GM12891 (cell line): Measurements from ENCODE around the gene CACNA1H.
"Not testable (repeated sequence)": the region's sequence is repeated elsewhere in the genome, so short reads cannot be mapped to it uniquely, and the experiment has no call there.

Experiments used
- DNase-seq: peaks from one replicate; pipeline ENCODE4 v3.0.0; 2011; ENCODE audit warnings: low spot score; ENCODE audit not compliant: insufficient read length
- FAIRE-seq: peaks from 2 replicates; lab custom pipeline; 2011; peaks lifted over from hg19 to GRCh38; lab: Jason Lieb, UNC
- PAX5 ChIP-seq: IDR thresholded peaks from 2 replicates; pipeline ENCODE4 v1.6.1; 2011; ENCODE audit warnings: low read length, moderate library complexity, mild to moderate bottlenecking; ENCODE audit not compliant: insufficient read depth, severe bottlenecking
- POLR2A ChIP-seq: IDR thresholded peaks from 2 replicates; pipeline ENCODE4 v1.6.1; 2011; ENCODE audit warnings: low read depth, low read length, control low read depth
- POLR2AphosphoS5 ChIP-seq: IDR thresholded peaks from 2 replicates; pipeline ENCODE4 v1.6.1; 2011; ENCODE audit warnings: low read depth, low read length, control low read depth
- POU2F2 ChIP-seq: IDR thresholded peaks from 2 replicates; pipeline ENCODE4 v1.6.1; 2011; ENCODE audit warnings: low read depth, mild to moderate bottlenecking, control low read depth, low read length, moderate library complexity
- SPI1 ChIP-seq: IDR thresholded peaks from 2 replicates; pipeline ENCODE4 v1.6.1; 2011; ENCODE audit warnings: low read depth, low read length, control low read depth
- TAF1 ChIP-seq: IDR thresholded peaks from 2 replicates; pipeline ENCODE4 v1.6.1; 2011; ENCODE audit warnings: low read depth, low read length, control low read depth

The CACNA1H gene

DNA sequence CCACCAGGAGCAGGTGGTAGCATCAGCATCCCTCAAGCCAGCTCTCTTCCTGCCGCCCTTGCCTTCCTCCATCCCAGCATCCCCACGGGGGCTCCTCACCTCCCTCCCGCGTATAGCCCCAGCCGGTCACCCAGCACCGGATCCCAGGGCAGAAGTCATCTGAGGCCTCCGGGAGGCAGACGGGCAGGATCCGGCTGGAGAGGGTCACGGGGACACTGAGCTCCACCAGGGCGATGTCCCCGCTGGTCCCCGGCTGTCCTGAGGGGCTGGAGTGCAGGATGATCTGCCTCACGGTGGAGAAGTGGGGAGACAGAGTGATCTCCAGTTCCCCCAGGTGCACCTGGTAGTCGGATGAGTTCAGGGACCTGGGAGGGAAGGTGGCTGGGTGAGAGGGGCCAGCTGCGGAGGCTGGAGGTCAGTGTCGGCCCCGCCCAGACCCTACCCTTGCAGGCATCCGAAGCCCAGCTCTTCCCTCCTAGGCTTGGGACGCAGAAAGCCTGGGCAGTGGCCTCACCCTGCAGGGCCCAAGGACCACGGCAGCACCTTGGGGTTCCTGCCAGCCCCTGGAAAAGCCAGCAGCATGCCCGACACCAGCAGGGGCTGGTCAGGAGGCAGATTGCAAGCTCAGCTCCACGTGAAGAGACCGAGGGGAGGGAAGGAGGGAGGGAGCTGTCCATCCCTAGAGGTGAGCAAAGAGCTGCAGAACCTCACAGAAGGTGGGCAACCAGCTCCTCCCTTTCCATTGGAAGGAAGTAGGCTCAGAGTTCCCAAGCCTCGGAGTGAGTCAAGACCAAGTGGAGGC is 69.8 kb downstream of the CACNA1H start:
- TF ChIP-seq POLR2AphosphoS5 (no peak), TAF1 (no peak), SPI1 (no peak), PAX5 (no peak), POU2F2 (no peak), POLR2A (no peak)
- no peak for FAIRE-seq
- no peak for DNase-seq

DNA sequence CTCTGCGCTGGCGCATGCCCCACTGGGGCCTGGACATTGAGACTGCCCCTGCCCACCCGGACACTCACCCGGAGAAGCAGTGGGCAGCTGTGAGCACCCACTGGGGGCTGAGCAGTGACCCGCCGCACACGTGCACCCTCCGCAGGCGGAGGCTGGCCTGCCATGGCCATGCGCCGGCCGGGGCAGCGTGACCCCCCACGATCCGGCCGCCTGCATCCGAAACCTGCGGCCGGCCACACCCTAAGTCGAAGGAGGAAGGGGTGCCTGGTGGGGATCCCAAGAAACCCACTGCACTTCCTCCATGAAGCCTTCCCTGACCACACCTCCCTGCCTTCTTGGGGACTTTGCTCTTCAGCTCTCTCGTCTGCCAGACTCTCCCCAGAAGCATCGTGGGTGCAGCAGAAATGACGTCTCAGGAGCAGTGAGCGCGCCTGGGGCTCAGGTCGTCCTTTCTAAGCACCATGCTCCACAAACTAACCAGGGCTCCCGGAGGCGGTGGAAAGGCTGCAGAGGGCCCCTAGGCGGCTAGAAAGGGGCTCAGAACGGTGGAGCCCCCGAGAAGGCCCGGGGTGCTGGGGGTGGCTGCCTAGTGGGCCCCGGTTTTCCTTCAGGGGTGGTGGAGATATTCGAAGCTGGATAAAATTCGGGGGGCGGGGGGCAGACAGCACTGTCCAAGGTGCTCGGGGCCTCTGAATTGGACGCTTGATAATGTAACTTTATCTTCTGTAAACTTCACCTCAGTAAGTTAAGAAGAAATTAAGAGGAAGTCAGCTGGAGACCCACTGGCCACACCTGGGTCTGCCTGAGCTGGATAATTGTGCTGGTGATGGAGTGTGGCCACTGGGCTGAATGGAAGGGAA is 70.7 kb downstream of the CACNA1H start:
- DNase-seq: no peak
- TF ChIP-seq PAX5: no peak
- no peak for TF ChIP-seq TAF1
- no peak for TF ChIP-seq POLR2AphosphoS5
- no peak for TF ChIP-seq POLR2A
- TF ChIP-seq POU2F2: no peak
- no peak for TF ChIP-seq SPI1

DNA sequence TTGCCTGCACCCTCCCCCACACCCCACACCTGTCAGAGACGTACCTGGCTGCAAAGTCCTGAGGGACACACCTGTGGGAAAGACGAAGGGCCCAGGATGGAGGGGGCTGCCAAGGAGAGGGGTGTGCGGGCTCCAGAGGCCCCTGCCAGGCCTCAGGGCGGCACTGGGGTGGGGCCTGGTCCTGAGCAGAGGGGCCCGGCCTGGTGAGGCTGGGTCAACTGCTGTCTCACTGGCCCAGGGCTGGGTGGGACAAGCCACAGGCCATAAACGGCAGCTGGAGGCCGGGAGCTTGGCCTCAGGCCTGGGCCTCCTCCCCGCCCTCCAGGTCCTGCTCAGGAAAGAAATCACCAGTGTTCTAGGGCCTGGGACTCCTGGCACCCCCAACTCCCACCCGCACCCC is 71.7 kb downstream of the CACNA1H start:
- DNase-seq (no peak), FAIRE-seq (no peak)
- TF ChIP-seq PAX5 (no peak), SPI1 (no peak), POLR2AphosphoS5 (no peak), TAF1 (no peak), POLR2A (no peak), POU2F2 (no peak)

More for the DNA sequence above, 70.7 kb downstream of the CACNA1H start:
- FAIRE-seq: no peak

DNA sequence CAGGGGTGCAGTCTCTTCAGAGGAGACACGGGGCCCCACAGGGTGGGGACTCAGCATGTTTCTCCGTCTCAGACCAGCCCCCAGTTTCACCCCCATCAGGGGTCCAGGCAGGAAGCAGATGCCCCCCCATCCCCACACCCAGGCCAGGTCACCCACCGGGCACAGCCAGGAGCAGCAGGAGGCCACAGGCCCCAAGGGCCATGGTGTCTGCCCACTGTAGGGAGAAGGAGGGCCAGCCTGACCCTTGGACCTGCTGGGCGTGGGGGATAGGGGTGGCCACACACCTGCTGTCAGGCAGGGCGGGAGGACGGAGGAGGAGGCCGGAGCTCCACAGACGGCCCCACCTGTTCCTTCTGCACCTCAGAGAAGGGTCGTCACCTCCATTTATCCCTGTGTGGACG is 72.1 kb downstream of the CACNA1H start, which contains the start of gene TPSG1:
Gene TPSG1 (minus strand): TSS at position 218 of the 401 bp plus-strand sequence. CDS start 16 bp downstream, at position 202.
- DNase-seq (no peak), FAIRE-seq (no peak)
- TF ChIP-seq SPI1 (no peak), PAX5 (no peak), POLR2A (no peak), TAF1 (no peak), POU2F2 (no peak), POLR2AphosphoS5 (no peak)

DNA sequence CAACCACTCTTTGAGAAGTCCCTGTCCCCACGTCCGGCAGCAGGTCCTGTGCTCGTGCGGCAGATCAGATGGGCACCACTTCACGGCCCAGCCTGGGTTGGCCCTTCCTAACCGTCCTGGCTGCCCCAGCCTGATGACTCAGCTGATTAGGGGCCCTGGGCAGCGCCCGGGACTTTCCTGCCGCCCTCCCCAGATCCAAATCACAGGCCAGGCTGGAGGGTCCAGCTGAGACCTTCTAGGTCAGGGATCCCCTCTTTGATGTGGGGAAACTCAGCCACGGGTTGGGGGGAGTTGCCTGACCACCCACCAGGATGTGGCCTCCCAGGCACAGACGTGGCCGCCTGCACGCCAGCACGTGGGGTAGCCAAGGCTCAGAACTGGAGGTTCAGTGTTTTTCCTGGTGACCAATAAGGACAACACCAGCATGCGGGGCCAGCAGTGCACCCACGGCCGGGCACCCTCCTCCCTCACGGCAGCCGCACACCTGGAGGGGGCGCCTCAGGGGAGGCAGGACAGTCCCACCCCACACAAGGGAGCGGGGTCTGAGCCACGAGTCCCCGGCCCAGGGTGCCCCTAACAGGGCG is 72.9 kb downstream of the CACNA1H start:
- not testable (repeated sequence) for DNase-seq, FAIRE-seq

DNA sequence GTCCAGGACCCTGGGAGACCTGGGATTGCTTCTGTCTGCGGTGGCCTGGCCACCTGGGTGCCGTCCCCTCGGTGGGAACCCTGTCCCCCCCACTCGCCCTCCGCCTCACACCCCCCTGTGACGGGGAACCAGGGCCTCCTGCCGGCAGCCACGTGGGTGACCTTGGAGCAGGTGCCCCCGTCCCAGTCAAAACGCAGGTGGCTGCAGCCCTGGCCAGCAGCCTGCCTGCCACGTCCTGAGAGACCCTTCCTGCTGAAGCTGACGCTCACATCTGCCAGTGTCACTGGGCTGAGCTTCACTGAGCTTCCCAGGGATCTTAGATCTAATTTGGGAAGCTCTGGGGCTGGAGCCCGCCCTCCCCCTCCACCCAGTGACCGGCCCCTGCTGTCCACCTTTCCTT is 73.8 kb downstream of the CACNA1H start:
- not testable (repeated sequence) for DNase-seq, FAIRE-seq

DNA sequence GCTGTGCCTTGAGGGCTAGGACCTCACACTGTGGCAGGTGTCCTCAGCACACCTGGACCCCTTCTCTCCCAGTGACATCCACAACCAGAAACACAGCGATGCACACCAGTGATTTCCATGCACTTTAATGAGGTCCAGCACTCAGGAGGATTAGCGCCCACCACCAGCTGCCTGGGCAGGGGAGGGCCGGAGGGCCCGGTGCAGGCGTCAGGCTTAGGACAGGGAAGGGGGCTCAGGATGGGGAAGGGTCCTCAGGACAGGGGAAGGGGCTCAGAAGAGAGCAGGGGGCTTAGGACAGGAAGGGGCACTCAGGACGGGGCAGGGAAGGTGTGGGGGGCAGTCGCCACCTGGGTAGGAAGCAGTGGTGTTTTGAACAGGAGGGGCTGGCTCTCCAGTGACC is 75.3 kb downstream of the CACNA1H start:
- not testable (repeated sequence) for FAIRE-seq, DNase-seq

DNA sequence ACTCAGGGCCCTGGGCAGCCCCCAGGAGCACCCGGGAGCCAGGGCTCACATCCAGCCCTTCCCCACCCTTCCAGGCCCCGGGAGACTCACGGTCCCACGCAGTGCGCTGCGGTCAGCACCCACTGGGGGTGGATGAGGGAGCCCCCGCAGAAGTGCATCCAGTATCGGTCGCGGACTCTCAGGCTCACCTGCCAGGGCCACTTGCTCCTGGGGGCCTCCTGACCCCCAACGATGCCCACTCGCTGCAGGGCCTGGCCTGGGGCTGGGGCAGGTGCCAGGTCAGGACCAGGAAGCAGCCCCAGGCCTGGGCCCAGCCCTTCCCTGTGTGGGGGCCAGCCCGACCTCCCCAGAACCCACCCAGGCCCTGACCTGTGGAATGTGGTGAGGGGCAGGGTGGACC is 76.6 kb downstream of the CACNA1H start:
- not testable (repeated sequence) for DNase-seq, FAIRE-seq

DNA sequence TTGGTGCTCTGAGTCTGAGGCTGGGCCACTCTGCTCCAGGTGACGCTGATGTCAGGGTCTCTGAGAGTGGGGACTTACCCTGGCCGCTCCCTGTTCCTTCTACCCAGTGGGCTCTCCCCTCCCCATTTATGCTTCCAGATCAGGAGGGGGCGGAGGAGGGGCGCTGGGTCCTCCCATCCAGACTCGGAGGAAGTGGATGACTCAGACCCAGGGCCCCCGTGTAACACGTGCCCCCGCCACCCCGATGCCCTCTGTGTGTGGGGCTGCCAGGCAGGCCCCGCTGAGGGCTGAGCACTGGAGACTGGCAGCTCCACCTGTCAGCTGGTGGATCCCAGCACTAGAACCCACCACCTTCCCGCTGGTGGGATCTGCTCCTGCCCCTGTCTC is 77.2 kb downstream of the CACNA1H start, which contains the start of gene TPSB2:
Gene TPSB2 (minus strand): TSS at position 101 of the 387 bp plus-strand sequence. CDS start 233 bp downstream, outside the sequence.
- FAIRE-seq, DNase-seq: not testable (repeated sequence)

DNA sequence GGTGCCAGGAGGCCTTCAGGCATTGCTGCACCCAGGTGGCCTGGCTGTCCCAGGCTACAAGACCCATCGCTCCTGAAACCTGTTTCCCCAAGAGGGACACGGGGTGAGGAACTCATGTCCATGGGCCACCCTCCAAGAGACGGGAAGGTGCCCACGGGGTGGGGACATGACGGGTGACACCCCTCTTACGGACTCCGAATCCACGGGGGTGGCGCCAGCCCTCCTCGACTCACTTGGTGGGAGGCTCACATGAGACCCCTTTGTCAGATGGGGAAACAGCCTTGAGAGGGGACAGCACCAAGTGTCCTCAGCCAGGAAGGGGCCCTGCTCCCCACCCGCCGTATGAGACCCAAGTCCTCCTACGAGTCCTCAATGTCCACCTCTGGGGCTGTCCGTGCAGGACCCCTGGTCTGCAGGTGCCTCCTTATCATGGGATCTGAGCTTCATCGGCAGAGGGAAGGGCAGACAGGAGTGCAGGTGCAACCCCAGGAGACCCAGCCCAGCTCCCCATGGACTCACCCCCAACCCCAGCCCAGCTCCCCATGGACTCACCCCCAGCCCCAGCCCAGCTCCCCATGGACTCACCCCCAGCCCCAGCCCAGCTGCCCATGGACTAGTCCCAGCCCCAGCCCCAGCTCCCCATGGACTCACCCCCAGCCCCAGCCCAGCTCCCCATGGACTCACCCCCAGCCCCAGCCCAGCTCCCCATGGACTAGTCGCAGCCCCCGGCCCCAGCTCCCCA is 77.7 kb downstream of the CACNA1H start:
- not testable (repeated sequence) for DNase-seq, FAIRE-seq

DNA sequence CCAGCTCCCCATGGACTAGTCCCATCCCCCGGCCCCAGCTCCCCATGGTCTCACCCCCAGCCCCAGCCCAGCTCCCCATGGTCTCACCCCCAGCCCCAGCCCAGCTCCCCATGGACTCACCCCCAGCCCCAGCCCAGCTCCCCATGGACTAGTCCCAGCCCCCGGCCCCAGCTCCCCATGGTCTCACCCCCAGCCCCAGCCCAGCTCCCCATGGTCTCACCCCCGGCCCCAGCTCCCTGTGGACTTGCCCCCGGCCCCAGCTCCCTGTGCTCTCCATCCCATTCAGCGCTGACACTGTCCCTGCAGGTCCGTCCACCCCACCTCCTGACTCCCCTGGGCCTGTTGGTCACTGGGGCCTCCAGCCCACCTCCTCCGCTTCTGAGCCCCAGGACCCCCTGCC is 78.4 kb downstream of the CACNA1H start:
- not testable (repeated sequence) for DNase-seq, FAIRE-seq

DNA sequence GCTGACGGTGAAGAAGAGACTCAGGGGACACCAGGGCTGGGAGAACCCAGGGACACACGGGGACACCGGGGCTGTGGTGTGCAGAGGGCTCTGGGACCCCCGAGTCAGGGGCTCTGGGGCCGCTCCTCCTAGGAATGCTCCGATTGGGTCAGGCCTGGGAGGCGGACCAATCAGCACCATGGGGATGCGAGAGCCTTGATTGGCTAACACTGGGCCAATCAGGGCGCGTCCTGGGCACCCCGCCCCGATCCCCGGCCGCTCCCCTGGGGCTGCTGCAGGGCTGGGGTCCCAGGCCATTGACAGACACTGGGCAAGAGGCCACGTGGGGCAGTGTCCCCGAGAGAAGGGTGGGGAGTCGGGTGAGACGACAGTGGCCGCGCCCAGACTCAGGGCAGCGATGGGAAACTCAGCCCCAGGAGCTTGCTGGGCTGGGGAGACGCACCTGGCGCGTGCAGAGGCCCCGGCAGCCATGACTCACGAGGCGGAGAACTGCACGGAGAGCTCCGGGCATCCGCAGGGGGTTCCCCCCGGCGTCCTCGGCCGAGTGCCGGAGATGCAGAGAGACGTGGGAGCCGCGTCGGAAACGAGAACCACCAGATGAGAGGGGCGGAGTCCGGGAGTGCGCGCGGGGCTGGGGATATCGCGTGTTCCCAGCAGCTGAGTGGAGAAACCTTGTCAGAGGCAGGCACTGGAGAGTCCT is 79.3 kb downstream of the CACNA1H start:
- FAIRE-seq, DNase-seq: not testable (repeated sequence)

DNA sequence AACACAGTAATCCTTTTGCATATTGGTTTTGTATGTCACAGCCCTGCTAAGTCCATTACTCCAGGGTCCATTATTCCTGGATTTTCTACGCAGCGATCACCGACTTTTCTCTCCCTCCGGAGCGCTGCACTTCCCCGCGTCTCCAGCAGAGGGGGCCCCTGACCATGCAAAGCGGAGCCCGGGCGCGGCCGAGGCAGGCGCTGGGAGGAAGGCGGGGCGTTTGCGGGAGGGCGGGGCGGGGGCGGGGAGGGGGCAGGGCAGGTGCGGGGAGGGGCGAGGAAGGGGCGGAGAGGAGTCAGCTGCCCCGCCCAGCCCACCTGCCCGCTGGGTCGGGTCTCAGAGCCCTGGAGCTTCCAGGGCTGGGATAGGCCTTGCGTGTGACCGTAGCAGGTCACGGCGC is 83.8 kb downstream of the CACNA1H start:
- FAIRE-seq, DNase-seq: not testable (repeated sequence)
